ENCODE results near the gene MYL1. TPM values are rescaled to one million over a fixed set of nuclear protein-coding genes. Genes with fewer than 3 reads are reported as not detected.

Gene MYL1
- not detected in 2 replicates for total RNA-seq

GRCh38 chr2:210315015-210315788 lies at the start of gene MYL1:
Gene MYL1, minus strand, starts transcription at chr2:210315174. Its CDS starts 132 bp downstream, at chr2:210315042.
- no peak within 1 kb of the TSS for H3K4me3 Mint-ChIP-seq (ENCODE audit: low read depth)
- DNase-seq (ENCODE audit: low spot score), result no peak
- no peaks in the 10 kb centered on the region for H3K27me3 Mint-ChIP-seq (ENCODE audit: low read depth)
- H3K27ac Mint-ChIP-seq, result no peak within 1 kb of the TSS
- intact Hi-C loops (cut with micrococcal nuclease), result no loop called here
- no peaks in the 10 kb centered on the region for H3K36me3 Mint-ChIP-seq (ENCODE audit: low read depth)
- H3K9me3 Mint-ChIP-seq, result no peaks in the 10 kb centered on the region
- H3K4me1 Mint-ChIP-seq (ENCODE audit: low read depth), result no peaks in the 10 kb centered on the region

- Mint-ChIP-seq H3K27ac (no peak overlapping the region), H3K27me3 (ENCODE audit: low read depth) (no peaks in the 10 kb centered on the region), H3K9me3 (no peaks in the 10 kb centered on the region), H3K36me3 (ENCODE audit: low read depth) (no peaks in the 10 kb centered on the region), H3K4me3 (ENCODE audit: low read depth) (no peak overlapping the region), H3K4me1 (ENCODE audit: low read depth) (no peaks in the 10 kb centered on the region)
- intact Hi-C loops (cut with micrococcal nuclease), result no loop called here
- DNase-seq (ENCODE audit: low spot score), result no peak
Measured at GRCh38 chr2:210363876-210364275, 48.9 kb upstream of the MYL1 start.

DNA sequence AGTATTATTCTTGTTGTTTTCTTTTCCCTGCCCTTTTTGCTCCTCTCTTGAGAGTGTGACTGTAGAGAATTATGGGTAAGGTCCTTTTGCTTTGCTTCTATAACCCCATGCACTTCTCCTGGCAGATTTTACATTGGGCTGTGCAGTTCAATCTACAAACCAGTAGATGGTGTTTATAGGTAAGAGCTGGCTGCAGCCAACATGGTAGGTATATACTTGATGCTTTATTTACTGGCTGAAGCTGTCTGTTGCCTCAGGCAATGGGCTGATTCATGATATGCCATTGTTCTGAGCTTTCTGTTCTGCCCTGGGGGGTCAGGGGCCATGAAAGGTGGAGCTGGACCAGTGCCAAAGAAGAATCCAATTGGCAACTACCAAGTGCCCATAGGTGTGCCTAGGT lies 48.3 kb upstream of the MYL1 start:
- Mint-ChIP-seq H3K27ac (no peak overlapping the region), H3K27me3 (ENCODE audit: low read depth) (no peaks in the 10 kb centered on the region), H3K4me1 (ENCODE audit: low read depth) (no peaks in the 10 kb centered on the region), H3K36me3 (ENCODE audit: low read depth) (no peaks in the 10 kb centered on the region), H3K9me3 (no peaks in the 10 kb centered on the region), H3K4me3 (ENCODE audit: low read depth) (no peak overlapping the region)
- intact Hi-C loops (cut with micrococcal nuclease), result no loop called here
- no peak for DNase-seq (ENCODE audit: low spot score)

DNA sequence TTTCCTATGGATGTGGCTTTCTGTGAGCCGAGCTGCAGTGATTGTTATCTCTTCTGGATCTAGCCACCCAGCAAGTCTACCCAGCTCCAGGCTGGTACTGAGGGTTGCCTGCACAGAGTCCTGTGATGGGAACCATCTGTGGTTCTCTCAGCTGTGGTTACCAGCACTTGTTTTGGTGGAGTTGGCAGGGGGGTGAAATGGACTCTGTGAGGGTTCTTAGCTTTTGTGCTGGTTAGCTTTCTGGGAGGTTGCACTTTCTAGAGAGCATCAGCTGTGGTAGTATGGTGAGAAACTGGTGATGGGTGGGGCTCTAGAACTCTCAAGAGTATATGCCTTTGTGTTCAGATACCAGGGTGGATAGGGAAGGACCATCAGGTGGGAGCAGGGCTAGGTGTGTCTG lies 45.4 kb upstream of the MYL1 start:
- Mint-ChIP-seq H3K4me3 (ENCODE audit: low read depth) (no peak overlapping the region), H3K36me3 (ENCODE audit: low read depth) (no peaks in the 10 kb centered on the region), H3K9me3 (no peaks in the 10 kb centered on the region), H3K27me3 (ENCODE audit: low read depth) (no peaks in the 10 kb centered on the region), H3K4me1 (ENCODE audit: low read depth) (no peaks in the 10 kb centered on the region), H3K27ac (no peak overlapping the region)
- intact Hi-C loops (cut with micrococcal nuclease), result no loop called here
- no peak for DNase-seq (ENCODE audit: low spot score)

- Mint-ChIP-seq H3K36me3 (ENCODE audit: low read depth) (no peaks in the 10 kb centered on the region), H3K4me1 (ENCODE audit: low read depth) (no peaks in the 10 kb centered on the region), H3K27me3 (ENCODE audit: low read depth) (no peaks in the 10 kb centered on the region), H3K4me3 (ENCODE audit: low read depth) (no peak overlapping the region), H3K9me3 (no peaks in the 10 kb centered on the region), H3K27ac (no peak overlapping the region)
- DNase-seq (ENCODE audit: low spot score), result no peak
- intact Hi-C loops (cut with micrococcal nuclease), result no loop called here
Measured at GRCh38 chr2:210356944-210357343, 42.0 kb upstream of the MYL1 start.

DNA sequence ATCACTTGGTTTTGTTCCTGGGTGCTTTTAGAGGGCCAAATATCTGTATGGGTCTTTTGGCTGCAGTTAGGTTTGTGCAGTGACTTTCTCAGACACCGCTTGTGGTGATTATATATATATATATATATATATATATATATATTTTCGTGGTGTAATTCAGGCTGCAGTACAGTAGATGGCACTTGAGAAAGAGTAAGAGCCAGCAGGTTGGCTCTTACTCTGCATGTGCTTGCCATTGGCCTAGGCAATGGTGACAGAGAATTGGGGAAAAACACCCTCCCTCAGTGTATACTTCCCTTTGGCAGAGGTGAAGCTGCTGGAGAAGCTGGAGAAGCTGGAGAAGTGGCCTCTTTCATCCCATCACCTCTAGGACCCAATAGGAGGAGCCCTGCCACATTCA lies 22.2 kb upstream of the MYL1 start:
- H3K27ac Mint-ChIP-seq, result no peak overlapping the region
- no peaks in the 10 kb centered on the region for H3K36me3 Mint-ChIP-seq (ENCODE audit: low read depth)
- DNase-seq (ENCODE audit: low spot score), result no peak
- H3K9me3 Mint-ChIP-seq, result peaks cover 10% of the 10 kb centered on the region
- no peak overlapping the region for H3K4me3 Mint-ChIP-seq (ENCODE audit: low read depth)
- H3K27me3 Mint-ChIP-seq (ENCODE audit: low read depth), result no peaks in the 10 kb centered on the region
- intact Hi-C loops (cut with micrococcal nuclease), result no loop called here
- H3K4me1 Mint-ChIP-seq (ENCODE audit: low read depth), result no peaks in the 10 kb centered on the region

GRCh38 chr2:210324906-210325305 lies 9.9 kb upstream of the MYL1 start:
- no peaks in the 10 kb centered on the region for H3K9me3 Mint-ChIP-seq
- intact Hi-C loops (cut with micrococcal nuclease), result no loop called here
- no peak overlapping the region for H3K27ac Mint-ChIP-seq
- no peak overlapping the region for H3K4me3 Mint-ChIP-seq (ENCODE audit: low read depth)
- no peaks in the 10 kb centered on the region for H3K36me3 Mint-ChIP-seq (ENCODE audit: low read depth)
- DNase-seq (ENCODE audit: low spot score), result no peak
- no peaks in the 10 kb centered on the region for H3K27me3 Mint-ChIP-seq (ENCODE audit: low read depth)
- H3K4me1 Mint-ChIP-seq (ENCODE audit: low read depth), result no peaks in the 10 kb centered on the region

- H3K27me3 Mint-ChIP-seq (ENCODE audit: low read depth), result no peaks in the 10 kb centered on the region
- H3K4me1 Mint-ChIP-seq (ENCODE audit: low read depth), result no peaks in the 10 kb centered on the region
- no peak overlapping the region for H3K4me3 Mint-ChIP-seq (ENCODE audit: low read depth)
- H3K9me3 Mint-ChIP-seq, result no peaks in the 10 kb centered on the region
- DNase-seq (ENCODE audit: low spot score), result no peak
- H3K36me3 Mint-ChIP-seq (ENCODE audit: low read depth), result no peaks in the 10 kb centered on the region
- H3K27ac Mint-ChIP-seq, result no peak overlapping the region
- intact Hi-C loops (cut with micrococcal nuclease), result no loop called here
Measured at GRCh38 chr2:210324458-210324857, 9.5 kb upstream of the MYL1 start.

DNA sequence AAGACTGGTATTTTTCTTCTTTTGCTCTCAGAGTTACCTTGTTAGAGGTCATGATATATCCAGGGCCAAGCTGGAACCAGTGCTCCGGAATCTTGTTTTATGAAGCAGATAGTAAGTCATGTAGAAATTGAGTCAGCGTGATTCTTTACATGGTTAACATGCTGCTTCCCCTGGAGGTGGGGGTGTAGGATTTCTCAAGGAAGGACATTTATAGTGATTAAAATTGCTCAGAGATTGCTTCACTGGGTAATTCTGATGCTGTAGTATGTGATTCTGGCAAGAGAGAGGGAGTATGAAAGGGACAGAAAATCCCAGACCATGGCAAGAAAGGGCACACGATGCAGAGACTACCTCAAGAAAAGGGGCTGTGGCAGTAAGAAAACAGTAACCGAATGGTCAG lies 8.0 kb upstream of the MYL1 start:
- intact Hi-C loops (cut with micrococcal nuclease), result no loop called here
- no peak for DNase-seq (ENCODE audit: low spot score)
- no peak overlapping the region for H3K27ac Mint-ChIP-seq
- no peaks in the 10 kb centered on the region for H3K27me3 Mint-ChIP-seq (ENCODE audit: low read depth)
- H3K36me3 Mint-ChIP-seq (ENCODE audit: low read depth), result no peaks in the 10 kb centered on the region
- no peaks in the 10 kb centered on the region for H3K4me1 Mint-ChIP-seq (ENCODE audit: low read depth)
- no peak overlapping the region for H3K4me3 Mint-ChIP-seq (ENCODE audit: low read depth)
- H3K9me3 Mint-ChIP-seq, result no peaks in the 10 kb centered on the region

GRCh38 chr2:210318891-210319290 lies 3.9 kb upstream of the MYL1 start:
- Mint-ChIP-seq H3K27me3 (ENCODE audit: low read depth) (no peaks in the 10 kb centered on the region), H3K9me3 (no peaks in the 10 kb centered on the region), H3K4me1 (ENCODE audit: low read depth) (no peaks in the 10 kb centered on the region), H3K4me3 (ENCODE audit: low read depth) (no peak overlapping the region), H3K36me3 (ENCODE audit: low read depth) (no peaks in the 10 kb centered on the region), H3K27ac (no peak overlapping the region)
- intact Hi-C loops (cut with micrococcal nuclease), result no loop called here
- no peak for DNase-seq (ENCODE audit: low spot score)

DNA sequence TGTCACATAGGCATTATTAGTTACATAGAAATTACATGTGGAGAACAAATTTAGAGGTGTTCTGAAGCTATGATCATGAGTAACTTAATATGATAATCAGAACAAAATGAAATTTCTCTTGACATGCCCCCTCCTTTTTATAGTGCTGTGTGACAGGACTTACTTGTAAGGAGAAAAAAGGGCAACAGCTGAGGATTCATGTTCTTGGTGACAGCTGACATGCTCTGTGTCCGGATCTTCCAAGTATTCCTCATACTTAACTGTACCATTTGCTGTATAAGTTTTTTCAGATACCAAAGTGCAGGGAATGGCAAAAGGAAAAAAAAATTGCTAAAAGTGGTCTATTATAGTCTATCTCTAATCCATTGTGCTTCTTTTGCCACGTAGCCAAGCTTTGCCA lies 3.5 kb upstream of the MYL1 start:
- DNase-seq (ENCODE audit: low spot score), result no peak
- Mint-ChIP-seq H3K36me3 (ENCODE audit: low read depth) (no peaks in the 10 kb centered on the region), H3K4me3 (ENCODE audit: low read depth) (no peak overlapping the region), H3K27me3 (ENCODE audit: low read depth) (no peaks in the 10 kb centered on the region), H3K27ac (no peak overlapping the region), H3K9me3 (no peaks in the 10 kb centered on the region), H3K4me1 (ENCODE audit: low read depth) (no peaks in the 10 kb centered on the region)
- intact Hi-C loops (cut with micrococcal nuclease), result no loop called here

DNA sequence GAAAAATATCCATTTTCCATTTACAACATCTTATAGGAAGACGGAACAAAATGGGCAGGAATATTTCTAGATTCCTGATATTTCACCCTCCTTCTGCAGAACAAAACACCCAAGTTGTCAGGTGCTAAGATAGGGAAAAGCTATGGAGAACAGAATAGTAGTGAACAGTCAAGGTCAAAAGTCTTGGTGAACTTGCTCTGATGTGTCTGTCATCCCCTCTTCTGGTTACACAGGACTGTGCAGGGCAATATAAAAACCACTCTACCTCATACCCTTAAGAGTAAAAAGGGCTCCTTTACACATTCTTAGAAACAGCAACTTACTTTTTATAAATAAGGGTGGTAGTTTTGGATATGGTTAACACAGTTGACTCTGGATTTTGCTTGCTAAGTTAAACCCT lies 4.4 kb downstream of the MYL1 start:
- Mint-ChIP-seq H3K4me1 (ENCODE audit: low read depth) (no peaks in the 10 kb centered on the region), H3K9me3 (no peaks in the 10 kb centered on the region)

DNA sequence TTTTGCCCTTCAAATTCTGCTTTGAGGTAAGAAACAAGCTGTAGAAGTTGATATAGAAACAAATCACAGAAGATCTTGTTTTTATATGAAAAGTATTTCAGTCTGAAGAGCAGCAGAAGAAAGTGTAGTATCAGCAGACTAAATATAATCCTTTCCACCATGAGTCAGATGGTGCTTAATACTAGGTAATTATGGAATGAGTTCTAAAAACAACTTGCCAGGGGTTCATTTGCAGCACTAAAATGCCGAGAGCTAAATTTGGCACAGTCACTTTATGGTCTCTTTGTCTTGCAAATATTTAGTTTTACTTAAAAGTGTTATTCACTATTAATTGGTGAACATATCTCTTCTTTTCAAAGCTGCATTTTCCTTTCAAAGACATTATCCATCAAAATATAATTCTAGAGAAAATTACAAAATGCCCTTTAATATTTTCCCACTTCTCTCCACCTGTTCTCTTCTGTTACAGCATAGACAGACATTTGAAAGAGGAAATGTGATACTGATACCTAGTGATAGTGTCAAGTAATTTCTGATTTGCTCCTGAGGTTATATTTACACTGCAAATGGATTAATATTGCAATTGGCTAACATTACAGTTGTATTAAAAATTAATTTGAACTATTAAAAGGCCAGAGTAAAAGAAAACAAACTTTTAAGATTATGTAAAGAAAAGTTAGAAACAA lies 5.3 kb downstream of the MYL1 start:
- Mint-ChIP-seq H3K27ac (no peak overlapping the region), H3K9me3 (no peaks in the 10 kb centered on the region), H3K27me3 (ENCODE audit: low read depth) (no peaks in the 10 kb centered on the region), H3K36me3 (ENCODE audit: low read depth) (no peaks in the 10 kb centered on the region), H3K4me1 (ENCODE audit: low read depth) (no peaks in the 10 kb centered on the region), H3K4me3 (ENCODE audit: low read depth) (no peak overlapping the region)
- no peak for DNase-seq (ENCODE audit: low spot score)
- intact Hi-C loops (cut with micrococcal nuclease), result no loop called here

More for the DNA sequence above, 4.4 kb downstream of the MYL1 start:
- no peak overlapping the region for H3K4me3 Mint-ChIP-seq (ENCODE audit: low read depth)
- intact Hi-C loops (cut with micrococcal nuclease), result no loop called here
- DNase-seq (ENCODE audit: low spot score), result no peak
- no peaks in the 10 kb centered on the region for H3K36me3 Mint-ChIP-seq (ENCODE audit: low read depth)
- H3K27ac Mint-ChIP-seq, result no peak overlapping the region
- H3K27me3 Mint-ChIP-seq (ENCODE audit: low read depth), result no peaks in the 10 kb centered on the region

All from activated T-helper 2 cell treated with anti-CD3 and anti-CD28 coated beads, Interferon-gamma antibody, Interleukin-2, Interleukin-4, amounts not matched to agents 10 μg/mL and 5 μg/mL and 100 μg/mL, durations not matched to agents 14 hours and 24 hours and 36 hours (primary cell).